H1 (cell line): Measurements from ENCODE around the gene VIPR1. TPM values are rescaled to one million over a fixed set of nuclear protein-coding genes. Genes with fewer than 3 reads are reported as not detected.

Experiments used
- CTCF ChIA-PET: fragments of 300-600 bp; sonication (Branson Sonifier 250); formaldehyde crosslinking; loops from one replicate; lab custom pipeline; 2021; ENCODE audit not compliant: partially characterized antibody; lab: Charles Lee
- POLR2A ChIA-PET: fragments of 300-600 bp; sonication (Branson Sonifier 250); formaldehyde crosslinking; loops from one replicate; lab custom pipeline; 2021; ENCODE audit warnings: inconsistent platforms; ENCODE audit not compliant: partially characterized antibody; lab: Charles Lee
- DNase-seq, 2 experiments: peaks; one replicate each; pipeline versions ENCODE4 v3.0.0 to v3.0.0-alpha.2; 2010 to 2022; ENCODE audit warnings: low spot score in 2 of 2, low read depth in 1 of 2, mixed read lengths in 1 of 2
- FAIRE-seq: peaks from 2 replicates; lab custom pipeline; 2011; peaks lifted over from hg19 to GRCh38; lab: Jason Lieb, UNC
- H2AFZ ChIP-seq: 2 replicates; pipeline ENCODE4 v1.8.1; 2012; ENCODE audit warnings: low read length, inconsistent platforms
- H2AK5ac ChIP-seq: 2 replicates; pipeline ENCODE4 v1.6.1; 2013; ENCODE audit warnings: low read depth, low read length
- H2BK120ac ChIP-seq: replicated peaks from 2 replicates; pipeline ENCODE3; 2013; ENCODE audit warnings: low read depth, low read length, inconsistent platforms
- H2BK12ac ChIP-seq: 2 replicates; pipeline ENCODE4 v1.6.1; 2013; ENCODE audit warnings: low read depth, low read length
- H2BK15ac ChIP-seq: 2 replicates; pipeline ENCODE4 v1.6.1; 2013; ENCODE audit warnings: low read length
- H2BK20ac ChIP-seq: 2 replicates; pipeline ENCODE4 v1.6.1; 2013; ENCODE audit warnings: low read length
- H2BK5ac ChIP-seq: 2 replicates; pipeline ENCODE4 v1.6.1; 2013; ENCODE audit warnings: low read depth, low read length
- H3K14ac ChIP-seq: 2 replicates; pipeline ENCODE4 v1.6.1; 2013; ENCODE audit warnings: inconsistent platforms; ENCODE audit not compliant: insufficient read length
- H3K18ac ChIP-seq: 2 replicates; pipeline ENCODE4 v1.6.1; 2013; ENCODE audit warnings: low read length; ENCODE audit errors: extremely low read depth
- H3K23ac ChIP-seq: 2 replicates; pipeline ENCODE4 v1.6.1; 2013; ENCODE audit warnings: inconsistent platforms; ENCODE audit not compliant: insufficient read length
- H3K23me2 ChIP-seq: 2 replicates; pipeline ENCODE4 v1.6.1; 2013; ENCODE audit warnings: low read depth, low read length
- H3K27ac ChIP-seq: 2 replicates; pipeline ENCODE4 v1.6.1; 2011; ENCODE audit warnings: low read depth, low read length, inconsistent platforms
- H3K27me3 ChIP-seq, 4 experiments: replicated peaks in 1 of 4; 1 replicate in 1 of 4; 2 replicates in 3 of 4; pipeline versions ENCODE4 v1.6.1 to v1.8.1; 2011 to 2013; ENCODE audit warnings: low read length in 3 of 4, mild to moderate bottlenecking in 3 of 4, inconsistent platforms in 2 of 4, mixed read lengths in 2 of 4, moderate library complexity in 1 of 4; ENCODE audit not compliant: control insufficient read depth in 3 of 4, insufficient read depth in 3 of 4; ENCODE audit errors: extremely low read depth in 1 of 4
- H3K36me3 ChIP-seq, 4 experiments: 2 replicates each; pipeline versions ENCODE4 v1.6.1 to v1.8.1; 2011 to 2013; ENCODE audit warnings: mild to moderate bottlenecking in 4 of 4, low read length in 3 of 4, moderate library complexity in 2 of 4, control low read depth in 1 of 4, inconsistent platforms in 1 of 4; ENCODE audit not compliant: insufficient read depth in 4 of 4, control insufficient read depth in 2 of 4
- H3K4ac ChIP-seq: replicated peaks from 2 replicates; pipeline ENCODE3; 2013; ENCODE audit warnings: low read length, low read depth, mixed read lengths, inconsistent platforms; ENCODE audit not compliant: insufficient read length
- H3K4me1 ChIP-seq, 4 experiments: replicated peaks in 1 of 4; 1 replicate in 1 of 4; 2 replicates in 3 of 4; pipeline versions ENCODE4 v1.6.1 to v1.8.1; 2011 to 2013; ENCODE audit warnings: low read length in 3 of 4, inconsistent platforms in 2 of 4, mixed read lengths in 1 of 4; ENCODE audit not compliant: insufficient read depth in 4 of 4, control insufficient read depth in 3 of 4
- H3K4me2 ChIP-seq, 2 experiments: 2 replicates each; pipeline versions ENCODE4 v1.6.1 to v1.8.1; 2011 to 2013; ENCODE audit warnings: low read depth in 2 of 2, low read length in 2 of 2, control low read depth in 1 of 2, inconsistent platforms in 1 of 2, mild to moderate bottlenecking in 1 of 2; ENCODE audit not compliant: insufficient read depth in 1 of 2
- H3K4me3 ChIP-seq, 4 experiments: fragments of 200-600, 300-600 bp in 1 of 4; sonication (generic), shearing (Covaris generic), sonication (Bioruptor Twin) in 1 of 4; 2 replicates each; pipeline versions ENCODE4 v1.5.1 to v1.8.1; 2011 to 2016; ENCODE audit warnings: low read length in 4 of 4, low read depth in 3 of 4, control low read depth in 2 of 4, inconsistent platforms in 2 of 4, mild to moderate bottlenecking in 2 of 4, mixed read lengths in 1 of 4, moderate library complexity in 1 of 4; ENCODE audit not compliant: insufficient read depth in 2 of 4; ENCODE audit errors: extremely low read depth in 1 of 4
- H3K56ac ChIP-seq: replicated peaks from 2 replicates; pipeline ENCODE3; 2013; ENCODE audit warnings: low read depth, mild to moderate bottlenecking, mixed read lengths, low read length, inconsistent platforms; ENCODE audit not compliant: insufficient read length
- H3K79me1 ChIP-seq: 2 replicates; pipeline ENCODE4 v1.6.1; 2013; ENCODE audit warnings: low read depth, low read length, control low read depth
- H3K79me2 ChIP-seq, 2 experiments: 2 replicates each; pipeline versions ENCODE4 v1.6.1 to v1.8.1; 2012 to 2013; ENCODE audit warnings: low read length in 2 of 2, mild to moderate bottlenecking in 2 of 2, inconsistent platforms in 1 of 2; ENCODE audit not compliant: insufficient read depth in 2 of 2, control insufficient read depth in 1 of 2
- H3K9ac ChIP-seq, 4 experiments: replicated peaks in 1 of 4; 1 replicate in 1 of 4; 2 replicates in 3 of 4; pipeline versions ENCODE4 v1.6.1 to v1.8.1; 2011 to 2013; ENCODE audit warnings: low read depth in 3 of 4, low read length in 3 of 4, control low read depth in 2 of 4, mild to moderate bottlenecking in 2 of 4, moderate library complexity in 2 of 4, inconsistent platforms in 1 of 4; ENCODE audit errors: extremely low read depth in 1 of 4
- H3K9me3 ChIP-seq, 2 experiments: 2 replicates each; pipeline versions ENCODE4 v1.6.1 to v1.8.1; 2012 to 2013; ENCODE audit warnings: mild to moderate bottlenecking in 2 of 2, moderate library complexity in 2 of 2, control low read depth in 1 of 2, inconsistent platforms in 1 of 2, low read depth in 1 of 2, low read length in 1 of 2, mixed read lengths in 1 of 2; ENCODE audit not compliant: insufficient read depth in 2 of 2
- H4K20me1 ChIP-seq, 2 experiments: replicated peaks in 1 of 2; 2 replicates each; pipeline versions ENCODE3 to v1.8.1; 2011 to 2013; ENCODE audit warnings: inconsistent platforms in 2 of 2, low read length in 2 of 2, mild to moderate bottlenecking in 1 of 2; ENCODE audit not compliant: insufficient read depth in 2 of 2, control insufficient read depth in 1 of 2
- H4K5ac ChIP-seq: 2 replicates; pipeline ENCODE4 v1.6.1; 2013; ENCODE audit warnings: low read length, low read depth, mixed read lengths, inconsistent platforms; ENCODE audit not compliant: insufficient read length
- H4K8ac ChIP-seq: 2 replicates; pipeline ENCODE4 v1.8.0; 2013; ENCODE audit warnings: mild to moderate bottlenecking, moderate library complexity, low read length, inconsistent platforms; ENCODE audit not compliant: insufficient read depth; ENCODE audit errors: extremely low read depth
- H4K91ac ChIP-seq: replicated peaks from 2 replicates; pipeline ENCODE3; 2013; ENCODE audit warnings: low read length, mixed read lengths, inconsistent platforms; ENCODE audit not compliant: insufficient read length
- ASH2L ChIP-seq: fragments of 200-600, 300-600 bp; sonication (generic); IDR thresholded peaks from one replicate; pipeline ENCODE4 v1.7.1; 2017; ENCODE audit warnings: low read length
- BACH1 ChIP-seq: IDR thresholded peaks from 2 replicates; pipeline ENCODE4 v1.6.1; 2012; ENCODE audit warnings: low read length, improper control_type of control experiment
- CBX8 ChIP-seq: fragments of 300-800, 300-1000 bp; sonication (generic); IDR thresholded peaks from 2 replicates; pipeline ENCODE4 v1.7.1; 2016; ENCODE audit warnings: low read depth, low read length, borderline replicate concordance
- CHD2 ChIP-seq: IDR thresholded peaks from 2 replicates; pipeline ENCODE4 v1.6.1; 2012; ENCODE audit warnings: low read length, improper control_type of control experiment
- FOSL1 ChIP-seq: IDR thresholded peaks from 2 replicates; pipeline ENCODE4 v1.6.1; 2011; ENCODE audit warnings: mild to moderate bottlenecking, low read depth, low read length, moderate library complexity; ENCODE audit not compliant: insufficient read depth
- POLR2A ChIP-seq, 2 experiments: IDR thresholded peaks; 1 replicate in 1 of 2; 2 replicates in 1 of 2; pipeline ENCODE4 v1.6.1; 2011; ENCODE audit warnings: low read depth in 2 of 2, low read length in 2 of 2, mild to moderate bottlenecking in 2 of 2; ENCODE audit errors: control extremely low read depth in 1 of 2
- RAD21 ChIP-seq, 2 experiments: IDR thresholded peaks in 1 of 2; conservative IDR thresholded peaks in 1 of 2; 2 replicates each; pipeline ENCODE4 v1.6.1; 2011; ENCODE audit warnings: low read depth in 2 of 2, low read length in 2 of 2, improper control_type of control experiment in 1 of 2, inconsistent platforms in 1 of 2, mild to moderate bottlenecking in 1 of 2, moderate library complexity in 1 of 2
- SP1 ChIP-seq: IDR thresholded peaks from 2 replicates; pipeline ENCODE4 v1.6.1; 2011; ENCODE audit warnings: low read depth, low read length
- TAF1 ChIP-seq: IDR thresholded peaks from 2 replicates; pipeline ENCODE4 v1.6.1; 2011; ENCODE audit warnings: mild to moderate bottlenecking, low read depth, low read length
- WGBS, 2 experiments: shearing (Covaris generic) in 1 of 2; methylation state at CpG; one replicate each; pipeline versions ENCODE4 v1.1.6 to v1.1.7; 2013 to 2015; ENCODE audit warnings: low lambda C conversion rate in 2 of 2, mixed read lengths in 2 of 2, inconsistent platforms in 1 of 2, low coverage in 1 of 2, missing lambda C conversion rate in 1 of 2; ENCODE audit not compliant: insufficient replicate concordance in 2 of 2, insufficient coverage in 1 of 2, insufficient read length in 1 of 2; ENCODE audit errors: extremely low coverage in 1 of 2, missing lambda C conversion rate in 1 of 2; 5-methylcytosine and 5-hydroxymethylcytosine counted together
- polyA plus RNA-seq, 7 experiments: library from polyadenylated mRNA; depleted of rRNA in 3 of 7; stranded (reverse) in 5 of 7; unstranded in 2 of 7; fragments of >200 nt in 5 of 7; fragments of 200-250 nt in 2 of 7; gene quantifications; 1 replicate in 5 of 7; 2 replicates in 1 of 7; 4 replicates in 1 of 7; pipeline versions ENCODE4 v1.2.1 to v1.2.3, GENCODE V29; 2011 to 2013; ENCODE audit warnings: missing spikeins in 2 of 7, mixed read lengths in 2 of 7
- total RNA-seq: library from RNA; stranded (reverse); fragmentation: NEBNext Ultra II Directional; extraction: Animal tissue kit (Norgen Biotek cat#: 25700); gene quantifications from 2 replicates; pipeline ENCODE4 v1.2.1, GENCODE V29; 2021
- TF ChIP-seq, protein P1 (sequence below): IDR thresholded peaks from 2 replicates; pipeline ENCODE4 v1.6.1; 2011; ENCODE audit warnings: low read depth, mild to moderate bottlenecking, low read length; ENCODE audit not compliant: insufficient read depth
- TF ChIP-seq, protein P2 (sequence below): IDR thresholded peaks from 2 replicates; pipeline ENCODE4 v1.6.1; 2012; ENCODE audit warnings: low read length, inconsistent platforms
- TF ChIP-seq, protein P3 (sequence below): IDR thresholded peaks from 2 replicates; pipeline ENCODE4 v1.6.1; 2012; ENCODE audit warnings: inconsistent platforms

The VIPR1 gene
- total and polyA plus RNA-seq, 2 of the 8 experiments (the other 6 are each of a cell fraction or from before 2014, with no cell fraction given) = 7.8 to 10.1 TPM

- POLR2A ChIA-PET = interaction anchor here (1.3 kb wide), 1 partner anchor 27 kb away, joined by 3 read pairs; no protein-coding TSS in a partner anchor
- Histone ChIP-seq H3K14ac (no peak overlapping the region), H3K4me2 (no peak overlapping the region), H3K4ac (no peak overlapping the region), H3K4me3 (no peak overlapping the region), H3K27ac (no peak overlapping the region), H3K9me3 (no peaks in the 10 kb centered on the region), H4K8ac (no peak overlapping the region), H3K4me1 (peaks cover 0 to 4% (median 3%) of the 10 kb centered on the region in 4 experiments; a peak in 6 of 7 replicates), H3K79me2 (no peaks in the 10 kb centered on the region), H4K5ac (no peak overlapping the region), H2BK120ac (no peak overlapping the region), H4K20me1 (no peaks in the 10 kb centered on the region), H2AK5ac (no peak overlapping the region), H3K23me2 (no peaks in the 10 kb centered on the region), H2BK20ac (no peak overlapping the region), H4K91ac (no peak overlapping the region), H2BK5ac (no peak overlapping the region), H3K23ac (no peak overlapping the region), H2AFZ (no peak overlapping the region), H3K9ac (no peak overlapping the region), H2BK12ac (0 out of 2 replicates have a peak overlapping the region, but pooled peaks have one; percentile 52), H3K56ac (no peak overlapping the region), H3K18ac (no peak overlapping the region), H2BK15ac (no peak overlapping the region), H3K27me3 (no peaks in the 10 kb centered on the region), H3K36me3 (no peaks in the 10 kb centered on the region), H3K79me1 (no peaks in the 10 kb centered on the region)
- TF ChIP-seq SP1 (no peak), BACH1 (no peak), CHD2 (no peak), CBX8 (no peak), FOSL1 (no peak), TAF1 (no peak), ASH2L (no peak), POLR2A (IDR thresholded peaks at IDR 0.05; ENCODE audit: control extremely low read depth in 1 of 2, low read depth in 2 of 2, low read length in 2 of 2) (no peak), RAD21 (IDR thresholded peaks at IDR 0.05 in 1 of 2, conservative IDR thresholded peaks at IDR 0.05 in 1 of 2; ENCODE audit: low read depth in 2 of 2, low read length in 2 of 2) (no peak)
- TF ChIP-seq, protein P1, sequence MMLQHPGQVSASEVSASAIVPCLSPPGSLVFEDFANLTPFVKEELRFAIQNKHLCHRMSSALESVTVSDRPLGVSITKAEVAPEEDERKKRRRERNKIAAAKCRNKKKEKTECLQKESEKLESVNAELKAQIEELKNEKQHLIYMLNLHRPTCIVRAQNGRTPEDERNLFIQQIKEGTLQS = no peak
- TF ChIP-seq, protein P2, sequence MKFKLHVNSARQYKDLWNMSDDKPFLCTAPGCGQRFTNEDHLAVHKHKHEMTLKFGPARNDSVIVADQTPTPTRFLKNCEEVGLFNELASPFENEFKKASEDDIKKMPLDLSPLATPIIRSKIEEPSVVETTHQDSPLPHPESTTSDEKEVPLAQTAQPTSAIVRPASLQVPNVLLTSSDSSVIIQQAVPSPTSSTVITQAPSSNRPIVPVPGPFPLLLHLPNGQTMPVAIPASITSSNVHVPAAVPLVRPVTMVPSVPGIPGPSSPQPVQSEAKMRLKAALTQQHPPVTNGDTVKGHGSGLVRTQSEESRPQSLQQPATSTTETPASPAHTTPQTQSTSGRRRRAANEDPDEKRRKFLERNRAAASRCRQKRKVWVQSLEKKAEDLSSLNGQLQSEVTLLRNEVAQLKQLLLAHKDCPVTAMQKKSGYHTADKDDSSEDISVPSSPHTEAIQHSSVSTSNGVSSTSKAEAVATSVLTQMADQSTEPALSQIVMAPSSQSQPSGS = no peak
- TF ChIP-seq, protein P3, sequence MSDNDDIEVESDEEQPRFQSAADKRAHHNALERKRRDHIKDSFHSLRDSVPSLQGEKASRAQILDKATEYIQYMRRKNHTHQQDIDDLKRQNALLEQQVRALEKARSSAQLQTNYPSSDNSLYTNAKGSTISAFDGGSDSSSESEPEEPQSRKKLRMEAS = no peak
- 76% methylated on average over 6 of the region's 6 CpGs; no CpG with 5 or more reads in 1 of the 2 experiments for WGBS, 2 experiments
- FAIRE-seq = no peak
- peak in 1 of 2 experiments; percentile 33 for DNase-seq
- CTCF ChIA-PET = no interaction called here
Observed at GRCh38 chr3:42492508-42493080, 9.8 kb upstream of the VIPR1 start.
